Measurements from ENCODE around the gene UGGT1.

DNA sequence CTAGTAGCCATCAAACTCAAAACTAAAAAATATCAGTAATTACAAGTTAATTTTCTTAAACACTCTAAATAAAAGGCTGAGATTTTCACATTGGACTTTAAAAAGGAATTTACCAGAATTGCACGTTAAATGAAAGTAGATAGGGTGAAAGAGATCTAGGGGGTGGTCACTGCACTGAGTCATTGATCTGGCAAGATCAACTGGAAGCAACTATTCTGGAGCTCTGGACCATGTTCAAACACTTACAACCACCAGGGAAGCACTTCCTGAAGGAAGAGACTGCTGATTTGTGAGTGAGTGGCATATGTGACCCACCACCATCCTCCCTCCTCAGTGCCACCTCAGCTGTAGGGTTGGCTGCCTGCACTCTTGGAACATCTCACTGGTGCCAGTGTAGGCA lies 111.8 kb downstream of the UGGT1 start:
- TF ChIP-seq, protein P1, sequence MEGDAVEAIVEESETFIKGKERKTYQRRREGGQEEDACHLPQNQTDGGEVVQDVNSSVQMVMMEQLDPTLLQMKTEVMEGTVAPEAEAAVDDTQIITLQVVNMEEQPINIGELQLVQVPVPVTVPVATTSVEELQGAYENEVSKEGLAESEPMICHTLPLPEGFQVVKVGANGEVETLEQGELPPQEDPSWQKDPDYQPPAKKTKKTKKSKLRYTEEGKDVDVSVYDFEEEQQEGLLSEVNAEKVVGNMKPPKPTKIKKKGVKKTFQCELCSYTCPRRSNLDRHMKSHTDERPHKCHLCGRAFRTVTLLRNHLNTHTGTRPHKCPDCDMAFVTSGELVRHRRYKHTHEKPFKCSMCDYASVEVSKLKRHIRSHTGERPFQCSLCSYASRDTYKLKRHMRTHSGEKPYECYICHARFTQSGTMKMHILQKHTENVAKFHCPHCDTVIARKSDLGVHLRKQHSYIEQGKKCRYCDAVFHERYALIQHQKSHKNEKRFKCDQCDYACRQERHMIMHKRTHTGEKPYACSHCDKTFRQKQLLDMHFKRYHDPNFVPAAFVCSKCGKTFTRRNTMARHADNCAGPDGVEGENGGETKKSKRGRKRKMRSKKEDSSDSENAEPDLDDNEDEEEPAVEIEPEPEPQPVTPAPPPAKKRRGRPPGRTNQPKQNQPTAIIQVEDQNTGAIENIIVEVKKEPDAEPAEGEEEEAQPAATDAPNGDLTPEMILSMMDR (IDR thresholded peaks at IDR 0.05; ENCODE audit: insufficient read depth, low read depth, low read length), result no peak
- no peak for TF ChIP-seq EZH2 (IDR thresholded peaks at IDR 0.05; ENCODE audit: insufficient read depth, low read length)
